Mucosa of stomach (tissue), 1 donor: ENCODE data around the gene CIC.

ENCODE experiments used
- H3K27me3 ChIP-seq: one replicate; pipeline ENCODE4 v1.7.0; 2013; ENCODE audit warnings: mild to moderate bottlenecking, low read length; ENCODE audit not compliant: control insufficient read depth, insufficient read depth
- H3K36me3 ChIP-seq: one replicate; pipeline ENCODE4 v1.7.0; 2013; ENCODE audit warnings: low read length; ENCODE audit not compliant: control insufficient read depth, insufficient read depth
- H3K4me1 ChIP-seq: one replicate; pipeline ENCODE4 v1.7.0; 2013; ENCODE audit warnings: mild to moderate bottlenecking, low read length; ENCODE audit not compliant: control insufficient read depth, insufficient read depth
- H3K4me3 ChIP-seq: one replicate; pipeline ENCODE4 v1.7.0; 2013; ENCODE audit warnings: low read length
- H3K9ac ChIP-seq: one replicate; pipeline ENCODE4 v1.7.0; 2013; ENCODE audit warnings: mild to moderate bottlenecking, low read length, moderate library complexity
- H3K9me3 ChIP-seq: one replicate; pipeline ENCODE4 v1.7.0; 2013; ENCODE audit warnings: mild to moderate bottlenecking, low read length, moderate library complexity; ENCODE audit not compliant: control insufficient read depth
- donor health status: Pancreatic carcinoma.

CIC gene

DNA sequence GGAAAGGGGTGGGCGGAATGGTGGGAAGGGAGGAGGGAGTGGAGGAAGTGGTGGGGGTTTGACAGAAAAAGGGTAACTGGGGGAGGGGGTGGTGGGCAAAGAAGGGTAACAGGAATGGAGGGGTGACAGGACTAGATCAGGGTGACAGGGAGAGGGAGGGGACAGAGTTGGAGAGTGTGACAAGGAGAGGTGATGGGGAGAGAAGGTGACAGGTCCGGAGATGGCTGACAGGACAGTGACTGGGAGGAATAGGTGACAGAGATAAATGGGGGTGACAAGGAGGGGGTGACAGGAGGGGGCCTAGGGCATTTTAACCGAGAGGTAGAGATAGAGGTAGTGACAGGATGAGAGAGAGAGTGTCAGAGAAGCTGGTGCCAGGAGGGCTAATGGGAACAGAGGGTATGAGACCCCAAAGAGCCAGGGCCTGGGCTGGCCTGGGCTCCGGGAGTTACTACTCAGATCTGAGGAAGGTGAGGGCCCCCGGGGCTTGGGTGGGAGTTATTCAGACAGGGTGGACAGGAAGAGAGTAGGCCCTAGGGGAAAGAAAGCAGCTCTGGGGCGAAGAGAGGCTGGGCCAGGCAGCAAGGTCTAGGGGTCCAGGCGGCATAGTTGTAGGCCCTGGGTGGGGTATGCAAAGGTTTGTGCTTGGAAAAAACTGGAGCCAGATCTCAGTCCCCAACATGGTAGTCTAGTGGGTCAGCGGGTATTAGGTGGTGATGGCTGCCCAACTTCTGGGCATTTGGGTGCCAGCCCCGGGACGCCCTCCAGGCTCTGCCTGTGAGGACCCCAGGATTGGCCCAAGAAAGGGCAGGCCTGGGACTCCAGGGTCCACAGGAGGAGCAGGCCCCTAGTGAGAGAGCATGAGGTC is 660 bp downstream of the CIC start:
- no peaks in the 10 kb centered on the region for H3K36me3 ChIP-seq
- no peaks in the 10 kb centered on the region for H3K9me3 ChIP-seq
- no peaks in the 10 kb centered on the region for H3K27me3 ChIP-seq
- H3K9ac ChIP-seq, result peak overlapping the region; percentile 99
- peaks cover 20% of the 10 kb centered on the region for H3K4me1 ChIP-seq
- peak overlapping the region; percentile 87 for H3K4me3 ChIP-seq

DNA sequence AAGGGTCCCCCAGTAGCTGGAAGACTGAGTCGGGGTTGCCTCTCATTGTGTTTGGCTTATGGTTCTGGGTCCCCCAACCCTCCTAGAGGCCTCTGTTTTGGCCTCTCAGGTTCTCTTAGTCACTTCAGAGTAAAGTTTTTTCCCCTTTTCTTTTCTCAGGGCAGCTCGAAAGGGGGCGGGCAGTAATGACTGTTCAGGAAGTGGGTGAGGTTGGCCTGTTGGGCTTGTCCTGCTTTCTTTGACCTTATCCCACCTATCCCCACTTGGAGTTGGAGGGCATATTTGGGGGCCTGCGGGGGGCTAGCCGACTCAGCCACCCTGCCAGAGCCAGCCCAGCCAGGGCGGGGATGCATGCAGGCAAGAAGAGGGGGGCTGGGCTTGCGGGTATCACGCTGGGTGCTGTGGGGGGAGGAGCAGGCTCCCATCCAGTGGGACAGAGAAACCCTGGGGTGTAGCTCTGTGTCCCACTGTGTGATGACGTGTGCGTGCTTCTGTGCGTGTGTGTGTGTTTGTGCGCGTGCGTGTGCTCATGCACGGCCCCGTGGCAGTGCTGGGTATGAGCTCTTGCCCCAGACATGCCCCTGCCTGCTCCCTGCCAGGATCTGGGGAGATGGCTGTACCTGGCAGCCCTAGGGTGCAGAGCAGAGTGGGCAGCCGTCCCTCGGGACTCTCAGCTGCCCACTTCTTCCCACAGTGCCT is 1.4 kb downstream of the CIC start:
- Histone ChIP-seq H3K27me3 (no peaks in the 10 kb centered on the region), H3K4me3 (peak overlapping the region; percentile 87), H3K9me3 (no peaks in the 10 kb centered on the region), H3K4me1 (peaks cover 20% of the 10 kb centered on the region), H3K9ac (peak overlapping the region; percentile 99), H3K36me3 (no peaks in the 10 kb centered on the region)

DNA sequence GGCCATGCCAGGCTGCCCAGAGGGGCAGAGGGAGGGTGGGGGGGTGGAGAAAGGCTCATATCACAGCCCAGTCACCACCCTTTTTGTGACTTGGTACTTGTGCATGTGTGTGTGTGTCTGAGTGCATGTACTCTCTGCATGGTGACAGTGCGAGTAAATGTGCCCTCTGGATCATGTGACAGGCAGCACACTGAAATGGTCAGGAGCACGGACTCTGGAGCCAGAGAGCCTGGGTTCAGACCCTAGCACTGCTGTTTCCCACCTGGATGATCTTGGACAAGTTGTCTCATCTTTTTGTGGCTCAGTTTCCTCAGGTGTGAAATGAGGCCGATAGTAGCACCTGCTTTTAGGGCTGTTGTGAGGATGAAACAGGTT is 2.0 kb downstream of the CIC start:
- peak overlapping the region; percentile 99 for H3K9ac ChIP-seq

DNA sequence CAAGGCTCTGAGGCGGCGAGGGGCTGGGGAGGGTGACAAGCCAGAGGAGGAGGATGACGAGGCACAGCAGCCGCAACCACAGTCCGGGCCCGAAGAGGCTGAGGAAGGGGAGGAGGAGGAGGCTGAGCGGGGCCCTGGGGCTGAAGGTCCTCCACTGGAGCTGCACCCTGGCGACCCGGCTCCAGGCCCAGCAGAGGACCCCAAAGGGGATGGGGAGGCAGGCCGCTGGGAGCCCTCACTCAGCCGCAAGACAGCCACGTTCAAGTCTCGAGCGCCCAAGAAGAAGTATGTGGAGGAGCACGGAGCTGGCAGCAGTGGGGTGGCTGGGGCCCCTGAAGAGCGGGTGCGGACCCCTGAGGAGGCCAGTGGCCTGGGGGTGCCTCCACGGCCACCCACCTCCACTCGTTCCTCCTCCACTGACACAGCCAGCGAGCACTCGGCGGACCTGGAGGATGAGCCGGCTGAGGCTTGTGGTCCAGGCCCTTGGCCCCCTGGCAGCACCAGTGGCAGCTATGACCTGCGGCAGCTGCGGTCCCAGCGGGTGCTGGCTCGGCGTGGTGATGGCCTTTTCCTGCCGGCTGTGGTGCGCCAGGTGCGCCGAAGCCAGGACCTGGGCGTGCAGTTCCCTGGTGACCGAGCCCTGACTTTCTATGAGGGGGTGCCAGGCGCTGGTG is 2.9 kb downstream of the CIC start:
- H3K36me3 ChIP-seq, result no peaks in the 10 kb centered on the region
- no peak overlapping the region for H3K9ac ChIP-seq
- H3K4me3 ChIP-seq, result no peak overlapping the region
- H3K9me3 ChIP-seq, result no peaks in the 10 kb centered on the region
- H3K27me3 ChIP-seq, result no peaks in the 10 kb centered on the region
- H3K4me1 ChIP-seq, result peaks cover 20% of the 10 kb centered on the region

More for the DNA sequence above, 2.0 kb downstream of the CIC start:
- peaks cover 20% of the 10 kb centered on the region for H3K4me1 ChIP-seq
- no peaks in the 10 kb centered on the region for H3K36me3 ChIP-seq
- no peaks in the 10 kb centered on the region for H3K9me3 ChIP-seq
- no peaks in the 10 kb centered on the region for H3K27me3 ChIP-seq
- H3K4me3 ChIP-seq, result no peak overlapping the region

DNA sequence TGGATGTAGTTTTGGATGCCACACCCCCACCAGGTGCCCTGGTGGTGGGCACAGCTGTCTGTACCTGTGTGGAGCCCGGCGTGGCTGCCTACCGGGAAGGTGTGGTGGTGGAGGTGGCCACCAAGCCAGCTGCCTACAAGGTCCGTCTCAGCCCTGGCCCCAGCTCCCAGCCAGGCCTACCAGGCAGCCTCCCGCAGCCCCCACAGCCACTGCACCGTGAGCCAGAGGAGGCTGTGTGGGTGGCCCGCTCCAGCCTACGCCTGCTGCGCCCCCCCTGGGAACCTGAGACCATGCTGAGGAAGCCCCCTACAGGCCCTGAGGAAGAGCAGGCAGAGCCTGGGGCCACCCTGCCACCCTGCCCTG is 3.5 kb downstream of the CIC start:
- no peaks in the 10 kb centered on the region for H3K27me3 ChIP-seq
- peaks cover 19% of the 10 kb centered on the region for H3K4me1 ChIP-seq
- H3K9ac ChIP-seq, result no peak overlapping the region
- H3K4me3 ChIP-seq, result no peak overlapping the region
- no peaks in the 10 kb centered on the region for H3K9me3 ChIP-seq
- no peaks in the 10 kb centered on the region for H3K36me3 ChIP-seq

DNA sequence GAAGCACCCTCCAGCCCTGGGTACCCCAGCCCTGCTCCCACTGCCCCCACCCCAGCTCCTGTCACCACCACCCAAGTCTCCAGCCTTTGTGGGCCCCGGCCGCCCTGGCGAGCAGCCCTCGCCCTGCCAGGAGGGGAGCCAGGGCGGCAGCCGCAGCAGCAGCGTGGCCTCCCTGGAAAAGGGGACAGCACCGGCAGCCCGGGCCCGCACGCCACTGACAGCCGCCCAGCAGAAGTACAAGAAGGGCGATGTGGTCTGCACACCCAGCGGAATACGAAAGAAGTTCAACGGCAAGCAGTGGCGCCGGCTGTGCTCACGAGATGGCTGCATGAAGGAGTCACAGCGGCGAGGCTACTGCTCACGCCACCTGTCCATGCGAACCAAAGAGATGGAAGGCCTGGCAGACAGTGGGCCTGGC is 3.9 kb downstream of the CIC start:
- no peaks in the 10 kb centered on the region for H3K27me3 ChIP-seq
- H3K36me3 ChIP-seq, result no peaks in the 10 kb centered on the region
- H3K4me1 ChIP-seq, result peaks cover 20% of the 10 kb centered on the region
- no peak overlapping the region for H3K4me3 ChIP-seq
- no peak overlapping the region for H3K9ac ChIP-seq
- H3K9me3 ChIP-seq, result no peaks in the 10 kb centered on the region

DNA sequence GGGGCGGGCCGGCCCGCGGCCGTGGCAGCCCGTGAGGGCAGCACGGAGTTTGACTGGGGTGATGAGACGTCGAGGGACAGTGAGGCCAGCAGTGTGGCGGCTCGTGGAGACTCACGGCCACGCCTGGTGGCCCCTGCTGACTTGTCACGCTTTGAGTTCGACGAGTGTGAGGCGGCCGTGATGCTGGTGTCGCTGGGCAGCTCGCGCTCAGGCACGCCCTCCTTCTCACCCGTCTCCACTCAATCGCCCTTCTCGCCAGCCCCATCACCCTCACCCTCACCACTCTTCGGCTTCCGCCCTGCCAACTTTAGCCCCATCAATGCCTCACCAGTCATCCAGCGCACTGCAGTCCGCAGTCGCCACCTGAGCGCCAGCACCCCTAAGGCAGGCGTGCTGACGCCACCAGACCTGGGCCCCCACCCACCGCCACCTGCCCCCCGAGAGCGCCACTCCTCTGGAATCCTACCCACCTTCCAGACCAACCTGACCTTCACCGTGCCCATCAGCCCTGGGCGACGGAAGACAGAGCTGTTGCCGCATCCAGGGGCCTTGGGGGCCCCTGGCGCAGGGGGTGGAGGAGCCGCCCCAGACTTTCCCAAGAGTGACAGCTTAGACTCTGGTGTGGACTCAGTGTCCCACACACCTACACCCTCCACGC is 4.5 kb downstream of the CIC start:
- H3K9me3 ChIP-seq, result no peaks in the 10 kb centered on the region
- no peak overlapping the region for H3K4me3 ChIP-seq
- H3K9ac ChIP-seq, result no peak overlapping the region
- H3K4me1 ChIP-seq, result peaks cover 25% of the 10 kb centered on the region
- no peaks in the 10 kb centered on the region for H3K36me3 ChIP-seq
- H3K27me3 ChIP-seq, result no peaks in the 10 kb centered on the region

DNA sequence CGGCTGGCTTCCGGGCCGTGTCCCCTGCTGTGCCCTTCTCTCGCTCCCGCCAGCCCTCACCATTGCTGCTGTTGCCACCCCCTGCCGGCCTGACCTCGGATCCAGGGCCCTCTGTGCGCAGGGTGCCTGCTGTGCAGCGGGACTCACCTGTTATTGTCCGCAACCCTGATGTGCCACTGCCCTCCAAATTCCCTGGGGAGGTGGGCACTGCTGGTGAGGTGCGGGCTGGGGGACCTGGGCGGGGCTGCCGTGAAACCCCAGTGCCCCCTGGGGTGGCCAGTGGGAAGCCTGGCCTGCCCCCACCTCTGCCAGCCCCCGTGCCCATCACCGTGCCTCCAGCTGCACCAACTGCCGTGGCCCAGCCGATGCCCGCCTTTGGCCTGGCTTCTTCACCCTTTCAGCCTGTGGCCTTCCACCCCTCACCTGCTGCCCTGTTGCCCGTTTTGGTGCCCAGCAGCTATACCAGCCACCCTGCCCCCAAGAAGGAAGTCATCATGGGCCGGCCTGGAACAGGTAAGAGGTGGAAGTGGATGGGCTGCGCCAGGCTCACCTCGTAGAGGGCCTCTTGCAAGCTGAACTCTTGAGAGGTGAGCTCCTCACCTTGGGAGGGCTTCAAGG is 5.1 kb downstream of the CIC start:
- no peak overlapping the region for H3K4me3 ChIP-seq
- H3K36me3 ChIP-seq, result no peaks in the 10 kb centered on the region
- no peaks in the 10 kb centered on the region for H3K9me3 ChIP-seq
- peaks cover 32% of the 10 kb centered on the region for H3K4me1 ChIP-seq
- H3K27me3 ChIP-seq, result no peaks in the 10 kb centered on the region
- H3K9ac ChIP-seq, result no peak overlapping the region

GRCh38 chr19:42275103-42275502 is 6.1 kb downstream of the CIC start:
- no peaks in the 10 kb centered on the region for H3K9me3 ChIP-seq
- H3K27me3 ChIP-seq, result no peaks in the 10 kb centered on the region
- H3K9ac ChIP-seq, result no peak overlapping the region
- H3K4me3 ChIP-seq, result no peak overlapping the region
- H3K4me1 ChIP-seq, result peaks cover 34% of the 10 kb centered on the region
- no peaks in the 10 kb centered on the region for H3K36me3 ChIP-seq

GRCh38 chr19:42275517-42275916 is 6.5 kb downstream of the CIC start:
- Histone ChIP-seq H3K27me3 (no peaks in the 10 kb centered on the region), H3K9me3 (no peaks in the 10 kb centered on the region), H3K36me3 (no peaks in the 10 kb centered on the region), H3K4me1 (peaks cover 31% of the 10 kb centered on the region), H3K4me3 (no peak overlapping the region), H3K9ac (no peak overlapping the region)

- Histone ChIP-seq H3K9ac (no peak overlapping the region), H3K27me3 (no peaks in the 10 kb centered on the region), H3K9me3 (no peaks in the 10 kb centered on the region), H3K36me3 (no peaks in the 10 kb centered on the region), H3K4me1 (peaks cover 30% of the 10 kb centered on the region), H3K4me3 (no peak overlapping the region)
These were observed 7.2 kb downstream of the CIC start for GRCh38 chr19:42276284-42276683.
